B cell (primary cell): ENCODE results near the gene NT5DC2.

Experiments used
- EZH2 ChIP-seq: IDR thresholded peaks from 2 replicates; pipeline ENCODE4 v1.6.1; 2012; ENCODE audit warnings: borderline replicate concordance, low read depth, mild to moderate bottlenecking, moderate library complexity, low read length; ENCODE audit not compliant: insufficient read depth, poor library complexity, severe bottlenecking
- TF ChIP-seq, protein P1 (sequence below): fragments of 200-600 bp; IDR thresholded peaks from one replicate; pipeline ENCODE4 v1.8.0; 2022; ENCODE audit warnings: antibody characterized with exemption, mild to moderate bottlenecking

DNA sequence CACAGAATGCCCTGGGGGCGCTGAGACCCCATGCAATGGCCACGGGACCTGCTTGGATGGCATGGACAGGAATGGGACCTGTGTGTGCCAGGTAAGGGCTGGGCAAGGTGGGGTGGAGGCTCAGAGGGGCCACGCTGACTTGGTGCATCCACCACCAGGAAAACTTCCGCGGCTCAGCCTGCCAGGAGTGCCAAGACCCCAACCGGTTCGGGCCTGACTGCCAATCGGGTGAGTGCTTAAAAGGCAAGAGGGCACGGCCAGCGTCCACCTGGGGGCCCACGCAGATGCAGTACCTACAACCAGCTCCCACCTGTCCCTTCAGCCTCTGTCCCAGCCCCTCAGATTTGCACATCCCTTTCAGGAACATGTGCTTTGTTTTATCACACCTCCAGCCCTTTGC is 31.7 kb downstream of the NT5DC2 start:
- TF ChIP-seq, protein P1, sequence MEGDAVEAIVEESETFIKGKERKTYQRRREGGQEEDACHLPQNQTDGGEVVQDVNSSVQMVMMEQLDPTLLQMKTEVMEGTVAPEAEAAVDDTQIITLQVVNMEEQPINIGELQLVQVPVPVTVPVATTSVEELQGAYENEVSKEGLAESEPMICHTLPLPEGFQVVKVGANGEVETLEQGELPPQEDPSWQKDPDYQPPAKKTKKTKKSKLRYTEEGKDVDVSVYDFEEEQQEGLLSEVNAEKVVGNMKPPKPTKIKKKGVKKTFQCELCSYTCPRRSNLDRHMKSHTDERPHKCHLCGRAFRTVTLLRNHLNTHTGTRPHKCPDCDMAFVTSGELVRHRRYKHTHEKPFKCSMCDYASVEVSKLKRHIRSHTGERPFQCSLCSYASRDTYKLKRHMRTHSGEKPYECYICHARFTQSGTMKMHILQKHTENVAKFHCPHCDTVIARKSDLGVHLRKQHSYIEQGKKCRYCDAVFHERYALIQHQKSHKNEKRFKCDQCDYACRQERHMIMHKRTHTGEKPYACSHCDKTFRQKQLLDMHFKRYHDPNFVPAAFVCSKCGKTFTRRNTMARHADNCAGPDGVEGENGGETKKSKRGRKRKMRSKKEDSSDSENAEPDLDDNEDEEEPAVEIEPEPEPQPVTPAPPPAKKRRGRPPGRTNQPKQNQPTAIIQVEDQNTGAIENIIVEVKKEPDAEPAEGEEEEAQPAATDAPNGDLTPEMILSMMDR: no peak
- no peak for TF ChIP-seq EZH2
